ENCODE data around the gene ANKS1A.

GRCh38 chr6:34864007-34864406, 25.0 kb upstream of the ANKS1A start:
- no peak for TF ChIP-seq CTCF (IDR thresholded peaks at IDR 0.05; ENCODE audit: low read depth, low read length, poor library complexity, severe bottlenecking)
- no peak for TF ChIP-seq EZH2phosphoT487 (IDR thresholded peaks at IDR 0.05; ENCODE audit: borderline replicate concordance, low read length)
